NCI-H774 (cell line): ENCODE data around the gene FBXO33.
"Not testable (repeated sequence)": the region's sequence is repeated elsewhere in the genome, so short reads cannot be mapped to it uniquely, and the experiment has no call there.

Experiments used
- DNase-seq: peaks from one replicate; lab custom pipeline; 2025; lab: John Stamatoyannopoulos, UW

FBXO33 gene

GRCh38 chr14:39369029-39369428 is 63.2 kb downstream of the FBXO33 start:
- DNase-seq: no peak

DNA sequence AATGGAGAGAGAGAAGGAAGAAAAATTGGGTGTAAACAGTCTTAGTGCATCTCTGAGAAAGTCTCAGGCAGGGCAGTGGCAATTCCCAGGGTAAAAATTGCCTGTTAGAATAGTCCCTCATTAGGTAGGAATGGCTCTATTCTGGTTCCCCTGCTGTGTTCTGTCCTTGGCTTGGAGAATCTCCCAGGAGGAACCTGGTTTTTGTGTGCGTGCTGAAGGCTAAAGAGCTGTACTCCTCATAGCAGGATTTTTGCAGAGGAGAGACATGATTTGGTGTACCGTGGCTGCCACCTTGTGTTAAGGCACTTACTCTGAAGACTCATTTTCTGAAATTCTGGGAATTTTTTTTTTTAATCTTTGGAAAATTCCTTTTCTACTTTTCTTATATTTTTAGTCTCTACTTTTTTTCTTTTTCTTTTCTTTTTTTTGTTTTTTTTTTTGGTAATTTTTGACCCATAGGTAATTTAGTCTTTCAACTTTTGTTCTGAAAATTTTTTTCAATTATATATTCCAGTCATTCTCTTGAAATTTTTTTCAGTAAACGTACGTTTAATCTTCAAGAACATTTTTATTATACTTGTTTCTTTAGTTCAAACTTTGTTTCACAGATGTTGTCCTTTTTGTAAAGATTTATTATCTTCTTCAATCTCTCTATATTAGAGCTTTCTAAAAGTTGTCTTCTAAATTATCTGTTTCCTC is 63.8 kb downstream of the FBXO33 start:
- peak; percentile 35 for DNase-seq

DNA sequence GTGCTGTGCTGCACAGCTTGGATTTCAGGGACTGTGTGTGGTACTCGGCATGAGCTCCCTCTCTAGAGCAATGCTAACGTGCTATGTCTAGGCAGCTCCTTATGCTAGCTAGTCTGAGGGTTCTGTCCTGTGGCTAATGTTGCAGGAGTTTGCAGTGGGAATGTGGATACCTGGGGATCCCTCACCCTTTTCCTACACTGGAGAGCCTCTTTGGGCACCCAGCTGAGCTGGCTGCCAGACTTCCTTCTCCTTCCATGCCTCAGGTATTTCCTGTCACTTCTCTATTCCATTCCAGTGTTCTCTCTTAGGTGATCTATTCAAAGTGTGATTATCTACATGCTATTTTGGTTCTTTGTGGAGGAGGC is 64.9 kb downstream of the FBXO33 start:
- DNase-seq: no peak

- DNase-seq: no peak
Observed at GRCh38 chr14:39366460-39367386, 65.5 kb downstream of the FBXO33 start.

DNA sequence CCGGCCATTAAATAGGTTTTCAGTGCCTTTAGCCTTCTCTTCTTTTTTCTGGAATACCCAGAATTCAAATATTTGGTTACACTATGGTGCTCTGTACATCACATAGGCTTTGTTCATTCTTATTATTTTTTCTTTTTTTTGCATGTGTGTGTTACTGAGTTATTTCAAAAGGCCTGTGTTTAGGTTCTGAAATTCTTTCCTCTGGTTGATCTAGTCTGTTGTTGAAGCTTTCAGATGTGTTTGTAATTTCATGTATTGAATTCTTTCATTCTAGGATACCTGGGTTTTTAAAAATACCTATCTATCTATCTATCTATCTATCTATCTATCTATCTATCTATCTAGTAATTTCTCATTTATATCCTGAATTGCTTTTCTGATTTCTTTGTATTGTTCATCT is 66.9 kb downstream of the FBXO33 start:
- no peak for DNase-seq

- DNase-seq: no peak
Observed at GRCh38 chr14:39364509-39364908, 67.7 kb downstream of the FBXO33 start.

- not testable (repeated sequence) for DNase-seq
Observed at GRCh38 chr14:39361556-39361955, 70.7 kb downstream of the FBXO33 start.

GRCh38 chr14:39360316-39360715 is 71.9 kb downstream of the FBXO33 start:
- DNase-seq: no peak

DNA sequence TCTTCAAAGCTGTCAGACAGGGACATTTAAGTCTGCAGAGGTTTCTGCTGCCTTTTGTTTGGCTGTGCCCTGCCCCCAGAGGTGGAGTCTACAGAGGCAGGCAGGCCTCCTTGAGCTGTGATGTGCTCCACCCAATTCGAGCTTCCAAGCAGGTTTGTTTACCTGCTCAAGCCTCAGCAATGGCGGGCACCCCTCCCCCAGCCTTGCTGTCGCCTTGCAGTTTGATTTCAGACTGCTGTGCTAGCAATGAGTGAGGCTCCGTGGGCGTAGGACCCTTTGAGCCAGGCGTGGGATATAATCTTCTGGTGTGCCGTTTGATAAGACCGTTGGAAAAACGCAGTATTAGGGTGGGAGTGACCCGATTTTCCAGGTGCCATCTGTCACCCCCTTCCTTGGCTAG is 73.2 kb downstream of the FBXO33 start:
- DNase-seq: not testable (repeated sequence)

DNA sequence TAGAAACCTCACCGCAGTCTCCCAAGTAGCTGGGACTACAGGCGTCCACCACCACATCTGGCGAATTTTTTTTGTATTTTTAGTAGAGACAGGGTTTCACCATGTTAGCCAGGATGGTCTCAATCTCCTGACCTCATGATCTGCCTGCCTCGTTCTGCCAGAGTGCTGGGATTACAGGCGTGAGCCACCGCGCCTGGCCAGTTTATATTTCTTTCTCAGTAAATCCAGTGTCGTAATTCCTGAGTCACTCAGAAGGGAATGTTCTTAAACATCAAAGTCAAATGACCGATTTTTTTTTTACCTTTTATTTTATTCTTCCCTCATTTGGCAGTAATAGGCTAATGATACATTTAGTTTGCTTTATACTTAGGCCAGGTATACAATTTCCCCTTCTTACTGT is 80.5 kb downstream of the FBXO33 start:
- DNase-seq: no peak

- DNase-seq: no peak
Observed at GRCh38 chr14:39350866-39351265, 81.4 kb downstream of the FBXO33 start.
